K562 (cell line): ENCODE data around the gene CDC5L. TPM values are rescaled to one million over a fixed set of nuclear protein-coding genes. Genes with fewer than 3 reads are reported as not detected.

Experiments
- ATAC-seq: fragments of 200-7000 bp; cut with Tn5 transposase; 3 replicates; pipeline ENCODE4 v1.9.1; 2020; ENCODE audit warnings: moderate library complexity
- BruUV-seq: library from RNA; stranded (reverse); fragments of 400-500 nt; replicated peaks from 2 replicates; lab custom pipeline; 2021; lab: Mats Ljungman, UMichigan
- CTCF ChIA-PET: fragments of 300-600 bp; formaldehyde crosslinking; extraction: SDS; loops from one replicate; lab custom pipeline; 2021; ENCODE audit warnings: low intra/inter-chr PET ratio; lab: Yijun Ruan, JAX
- POLR2A ChIA-PET: fragments of 300-600, 350-650 bp; sonication (Branson Sonifier 250); formaldehyde crosslinking; extraction: SDS; loops from one replicate; lab custom pipeline; 2021; ENCODE audit warnings: antibody characterized with exemption, inconsistent platforms; lab: Yijun Ruan, JAX
- DNase-seq, 4 experiments: peaks; one replicate each; pipeline versions ENCODE4 v3.0.0 to v3.0.0-alpha.2; 2011 to 2018; ENCODE audit warnings: low spot score in 3 of 4, mixed read lengths in 3 of 4; ENCODE audit errors: extremely low read depth in 1 of 4
- FAIRE-seq: peaks from 2 replicates; lab custom pipeline; 2011; peaks lifted over from hg19 to GRCh38; lab: Jason Lieb, UNC
- H2AFZ ChIP-seq: 2 replicates; pipeline ENCODE4 v1.6.0; 2011; ENCODE audit warnings: low read depth, low read length, control low read depth, inconsistent platforms
- H3K27ac ChIP-seq: fragments of 200-600 bp; 3 replicates; pipeline ENCODE4 v1.8.0; 2011; ENCODE audit warnings: low read depth, mild to moderate bottlenecking, control low read depth, inconsistent platforms, low read length, moderate library complexity, mixed read lengths; ENCODE audit errors: extremely low read depth
- H3K27me3 ChIP-seq, 2 experiments: fragments of 300-600 bp in 1 of 2; 2 replicates in 1 of 2; 3 replicates in 1 of 2; pipeline versions ENCODE4 v1.6.0 to v1.8.0; 2011; ENCODE audit warnings: inconsistent platforms in 2 of 2, low read length in 2 of 2, mild to moderate bottlenecking in 1 of 2, mixed read lengths in 1 of 2, moderate library complexity in 1 of 2; ENCODE audit not compliant: control insufficient read depth in 2 of 2, insufficient read depth in 2 of 2
- H3K36me3 ChIP-seq: fragments of 300-600 bp; 3 replicates; pipeline ENCODE4 v1.8.0; 2011; ENCODE audit warnings: mild to moderate bottlenecking, low read length, inconsistent platforms; ENCODE audit not compliant: control insufficient read depth, insufficient read depth
- H3K4me1 ChIP-seq, 2 experiments: fragments of 200-600 bp in 1 of 2; replicated peaks in 1 of 2; 2 replicates in 1 of 2; 3 replicates in 1 of 2; pipeline versions ENCODE4 v1.5.1 to v1.8.0; 2011; ENCODE audit warnings: inconsistent platforms in 2 of 2, low read length in 2 of 2, mild to moderate bottlenecking in 1 of 2, mixed read lengths in 1 of 2, moderate library complexity in 1 of 2; ENCODE audit not compliant: control insufficient read depth in 2 of 2, insufficient read depth in 2 of 2
- H3K4me2 ChIP-seq: 2 replicates; pipeline ENCODE4 v1.6.1; 2011; ENCODE audit warnings: low read length, control low read depth, inconsistent platforms, mixed read lengths; ENCODE audit not compliant: insufficient read depth
- H3K4me3 ChIP-seq: fragments of 200-600 bp; sonication (generic), shearing (Covaris generic); 2 replicates; pipeline ENCODE4 v1.5.1; 2016; ENCODE audit warnings: control low read depth, inconsistent platforms
- H3K79me2 ChIP-seq: fragments of 200-600 bp; 3 replicates; pipeline ENCODE4 v1.8.0; 2011; ENCODE audit warnings: low read length, inconsistent platforms; ENCODE audit not compliant: control insufficient read depth, insufficient read depth
- H3K9ac ChIP-seq, 2 experiments: 2 replicates each; pipeline versions ENCODE4 v1.6.0 to v1.6.1; 2011; ENCODE audit warnings: low read depth in 2 of 2, low read length in 2 of 2, control low read depth in 1 of 2, inconsistent platforms in 1 of 2, mild to moderate bottlenecking in 1 of 2, mixed read lengths in 1 of 2; ENCODE audit not compliant: insufficient read depth in 1 of 2
- H3K9me1 ChIP-seq: one replicate; pipeline ENCODE4 v1.6.0; 2011; ENCODE audit warnings: inconsistent platforms, mild to moderate bottlenecking, low read length, moderate library complexity; ENCODE audit not compliant: control insufficient read depth, insufficient read depth
- H3K9me3 ChIP-seq: replicated peaks from 2 replicates; pipeline ENCODE4 v1.5.1; 2011; ENCODE audit warnings: low read depth, low read length, inconsistent platforms; ENCODE audit not compliant: control insufficient read depth, insufficient read depth
- H4K20me1 ChIP-seq: replicated peaks from 2 replicates; pipeline ENCODE4 v1.6.1; 2011; ENCODE audit warnings: low read length, inconsistent platforms, mixed read lengths; ENCODE audit not compliant: control insufficient read depth, insufficient read depth
- NFYB ChIP-seq: IDR thresholded peaks from 2 replicates; pipeline ENCODE4 v1.6.1; 2011; ENCODE audit warnings: mild to moderate bottlenecking, moderate library complexity; ENCODE audit not compliant: insufficient read length; ENCODE audit errors: extremely low read depth
- RAD51 ChIP-seq: fragments of 450-650 bp; IDR thresholded peaks from 2 replicates; pipeline ENCODE4 v1.7.1; 2016; ENCODE audit warnings: low read depth, mild to moderate bottlenecking, borderline replicate concordance
- RBM25 ChIP-seq: fragments of 200-400 bp; formaldehyde crosslinking; IDR thresholded peaks from 2 replicates; pipeline ENCODE4 v1.6.1; 2018; ENCODE audit warnings: low read length, low read depth, moderate library complexity; ENCODE audit not compliant: severe bottlenecking
- USF1 ChIP-seq: sonication (generic); formaldehyde crosslinking; IDR thresholded peaks from 2 replicates; pipeline ENCODE4 v1.9.0; 2022; ENCODE audit warnings: mild to moderate bottlenecking, missing genetic modification reagents
- ZBTB8A ChIP-seq: fragments of 450-650 bp; IDR thresholded peaks from 2 replicates; pipeline ENCODE4 v1.6.1; 2018; ENCODE audit warnings: mild to moderate bottlenecking, moderate library complexity; ENCODE audit not compliant: partially characterized antibody
- WGBS: fragments of 100-300 bp; shearing (Covaris generic); methylation state at CpG from one replicate; pipeline ENCODE4 v1.1.6; 2016; ENCODE audit warnings: low coverage, mixed read lengths; ENCODE audit not compliant: insufficient coverage; ENCODE audit errors: missing lambda C conversion rate; 5-methylcytosine and 5-hydroxymethylcytosine counted together
- in situ Hi-C: fragments of 300-500 bp; cut with MboI; formaldehyde crosslinking; loops from 4 replicates; pipeline ENCODE4 v1.15.0; 2018; ENCODE audit warnings: inconsistent platforms, mixed read lengths
- intact Hi-C: fragments of 100-400 bp; cut with micrococcal nuclease; formaldehyde crosslinking; loops from 2 replicates; pipeline ENCODE4 v1.14.2; 2022
- polyA plus RNA-seq, 8 experiments: library from polyadenylated mRNA; depleted of rRNA in 4 of 8; stranded (reverse) in 5 of 8; unstranded in 3 of 8; fragments of >200 nt; fragmentation: Nextera tagmentation in 2 of 8; fragmentation: Illumina TruSeq in 1 of 8; extraction: Ambion mirVana in 2 of 8; extraction: Trizol in 1 of 8; gene quantifications; 2 replicates each; pipeline versions ENCODE4 v1.2.1 to v1.2.3, GENCODE V29; 2011 to 2014; ENCODE audit warnings: inconsistent platforms in 1 of 8, missing spikeins in 1 of 8
- total RNA-seq, 7 experiments: library from RNA; depleted of rRNA in 6 of 7; stranded (reverse); fragments of >200 nt in 6 of 7; fragmentation: Illumina TruSeq in 2 of 7; extraction: Trizol in 2 of 7; gene quantifications; 2 replicates each; pipeline versions ENCODE4 v1.2.1 to v1.2.3, GENCODE V29; 2011 to 2021; ENCODE audit warnings: low replicate concordance in 1 of 7
- TF ChIP-seq, protein P1 (sequence below): sonication (generic); formaldehyde crosslinking; IDR thresholded peaks from 2 replicates; pipeline ENCODE4 v1.5.0; 2020; ENCODE audit warnings: missing genetic modification reagents

The CDC5L gene
- total and polyA plus RNA-seq, 9 of the 15 experiments (the other 6 are each of a cell fraction or from before 2014, with no cell fraction given), result 22.3 to 44.2 (median 30.8) TPM

- intact Hi-C loops, result no loop called here
- 0% methylated on average over 1 of the region's 1 CpG for WGBS
Observed at GRCh38 chr6:44487002-44487401, 99.5 kb downstream of the CDC5L start.

More at GRCh38 chr6:44487002-44487401, 99.5 kb downstream of the CDC5L start:
- Histone ChIP-seq H2AFZ (no peak overlapping the region), H3K9me1 (no peaks in the 10 kb centered on the region), H3K79me2 (no peaks in the 10 kb centered on the region), H3K27ac (no peak overlapping the region), H3K9ac (no peak overlapping the region), H3K27me3 (peaks cover 30 to 46% of the 10 kb centered on the region in 2 experiments), H3K4me3 (no peak overlapping the region), H3K9me3 (no peaks in the 10 kb centered on the region), H3K36me3 (no peaks in the 10 kb centered on the region), H4K20me1 (no peaks in the 10 kb centered on the region), H3K4me2 (no peak overlapping the region), H3K4me1 (no peaks in the 10 kb centered on the region; a peak in 1 of 5 replicates)
- TF ChIP-seq RAD51 (peak; percentile 42; the same call in 1 of the 2 replicates), RBM25 (peak; percentile 61), USF1 (peak; percentile 58), ZBTB8A (no peak), NFYB (peak; percentile 85)
- TF ChIP-seq, protein P1, sequence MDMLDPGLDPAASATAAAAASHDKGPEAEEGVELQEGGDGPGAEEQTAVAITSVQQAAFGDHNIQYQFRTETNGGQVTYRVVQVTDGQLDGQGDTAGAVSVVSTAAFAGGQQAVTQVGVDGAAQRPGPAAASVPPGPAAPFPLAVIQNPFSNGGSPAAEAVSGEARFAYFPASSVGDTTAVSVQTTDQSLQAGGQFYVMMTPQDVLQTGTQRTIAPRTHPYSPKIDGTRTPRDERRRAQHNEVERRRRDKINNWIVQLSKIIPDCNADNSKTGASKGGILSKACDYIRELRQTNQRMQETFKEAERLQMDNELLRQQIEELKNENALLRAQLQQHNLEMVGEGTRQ (CRISPR knock-in tag), result peak; percentile 58
- in situ Hi-C loops, result no loop called here
- POLR2A ChIA-PET, result no interaction called here
- CTCF ChIA-PET, result no interaction called here
- FAIRE-seq (peak; percentile 67), ATAC-seq (no peak), DNase-seq (no peak)
- no TSS peak for BruUV-seq
